Osteocyte (in vitro differentiated cells): ENCODE measurements around the gene EPDR1. TPM values are rescaled to one million over a fixed set of nuclear protein-coding genes. Genes with fewer than 3 reads are reported as not detected.

ENCODE experiments used
- DNase-seq: peaks from one replicate; pipeline ENCODE4 v3.0.0; 2021; ENCODE audit warnings: mixed read lengths; ENCODE audit not compliant: unreplicated experiment; ENCODE audit errors: extremely low spot score
- H3K27ac Mint-ChIP-seq: one replicate; pipeline ENCODE4 v1.8.0; 2021; ENCODE audit warnings: mild to moderate bottlenecking, mixed read lengths; ENCODE audit not compliant: unreplicated experiment
- H3K27me3 Mint-ChIP-seq: one replicate; pipeline ENCODE4 v1.8.0; 2021; ENCODE audit warnings: mixed read lengths; ENCODE audit not compliant: unreplicated experiment
- H3K36me3 Mint-ChIP-seq: one replicate; pipeline ENCODE4 v1.8.0; 2021; ENCODE audit warnings: mixed read lengths; ENCODE audit not compliant: unreplicated experiment
- H3K4me1 Mint-ChIP-seq: one replicate; pipeline ENCODE4 v1.8.0; 2021; ENCODE audit warnings: mixed read lengths; ENCODE audit not compliant: unreplicated experiment
- H3K4me3 Mint-ChIP-seq: one replicate; pipeline ENCODE4 v1.8.0; 2021; ENCODE audit warnings: mild to moderate bottlenecking, moderate library complexity, mixed read lengths; ENCODE audit not compliant: unreplicated experiment
- H3K9me3 Mint-ChIP-seq: one replicate; pipeline ENCODE4 v1.8.0; 2021; ENCODE audit warnings: mixed read lengths; ENCODE audit not compliant: unreplicated experiment
- total RNA-seq: library from RNA; stranded (reverse); gene quantifications from 2 replicates; pipeline ENCODE4 v1.2.1, GENCODE V29; 2021
- TF ChIP-seq, protein P1 (sequence below): fragments of 200-600 bp; sonication (generic); IDR thresholded peaks from 2 replicates; pipeline ENCODE4 v1.5.0; 2021; ENCODE audit warnings: antibody characterized with exemption, mild to moderate bottlenecking, moderate library complexity

EPDR1 gene
- total RNA-seq, 1 donor from 2014 or later = 16.6 TPM

DNA sequence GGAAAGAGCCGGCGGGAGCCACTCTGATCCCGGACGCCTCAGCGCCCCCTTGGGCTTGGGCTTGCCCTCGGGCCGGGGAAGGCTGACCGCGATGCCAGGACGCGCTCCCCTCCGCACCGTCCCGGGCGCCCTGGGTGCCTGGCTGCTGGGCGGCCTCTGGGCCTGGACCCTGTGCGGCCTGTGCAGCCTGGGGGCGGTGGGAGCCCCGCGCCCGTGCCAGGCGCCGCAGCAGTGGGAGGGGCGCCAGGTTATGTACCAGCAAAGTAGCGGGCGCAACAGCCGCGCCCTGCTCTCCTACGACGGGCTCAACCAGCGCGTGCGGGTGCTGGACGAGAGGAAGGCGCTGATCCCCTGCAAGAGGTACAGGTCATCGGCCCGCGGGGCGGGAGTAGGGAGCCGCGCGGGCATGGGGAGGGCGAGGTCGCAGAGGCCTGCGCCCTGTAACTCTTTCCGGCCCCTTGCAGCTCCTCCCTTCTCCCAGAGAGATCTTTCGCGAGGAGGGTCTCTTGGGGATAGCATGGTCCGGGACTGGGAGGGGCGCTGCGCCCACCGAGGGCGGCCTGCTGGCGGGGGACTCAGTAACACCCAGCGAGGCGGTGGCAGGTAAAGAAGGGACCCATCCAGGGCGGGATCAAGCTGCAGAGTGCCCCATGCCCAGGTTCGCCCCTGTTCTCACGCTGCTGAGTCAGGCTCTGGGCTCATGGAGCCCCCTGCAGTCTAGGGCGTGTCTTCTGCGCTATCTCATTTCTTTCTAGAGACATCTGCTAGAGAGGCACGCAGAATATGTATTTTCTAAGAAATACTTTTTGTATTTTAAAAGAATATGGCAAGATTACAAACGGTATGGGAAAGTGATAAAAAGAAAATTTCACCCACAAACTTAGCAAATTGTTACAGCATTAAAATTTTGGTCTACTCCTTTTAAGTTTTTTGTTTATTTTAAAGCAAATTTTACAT lies 687 bp downstream of the EPDR1 start:
- Mint-ChIP-seq H3K27me3 (peaks cover 29% of the 10 kb centered on the region), H3K4me1 (peaks cover 22% of the 10 kb centered on the region), H3K4me3 (peak overlapping the region; percentile 85), H3K36me3 (peaks cover under 1% of the 10 kb centered on the region), H3K9me3 (peaks cover 7% of the 10 kb centered on the region), H3K27ac (peak overlapping the region; percentile 78)
- DNase-seq = peak; percentile 84
- TF ChIP-seq, protein P1, sequence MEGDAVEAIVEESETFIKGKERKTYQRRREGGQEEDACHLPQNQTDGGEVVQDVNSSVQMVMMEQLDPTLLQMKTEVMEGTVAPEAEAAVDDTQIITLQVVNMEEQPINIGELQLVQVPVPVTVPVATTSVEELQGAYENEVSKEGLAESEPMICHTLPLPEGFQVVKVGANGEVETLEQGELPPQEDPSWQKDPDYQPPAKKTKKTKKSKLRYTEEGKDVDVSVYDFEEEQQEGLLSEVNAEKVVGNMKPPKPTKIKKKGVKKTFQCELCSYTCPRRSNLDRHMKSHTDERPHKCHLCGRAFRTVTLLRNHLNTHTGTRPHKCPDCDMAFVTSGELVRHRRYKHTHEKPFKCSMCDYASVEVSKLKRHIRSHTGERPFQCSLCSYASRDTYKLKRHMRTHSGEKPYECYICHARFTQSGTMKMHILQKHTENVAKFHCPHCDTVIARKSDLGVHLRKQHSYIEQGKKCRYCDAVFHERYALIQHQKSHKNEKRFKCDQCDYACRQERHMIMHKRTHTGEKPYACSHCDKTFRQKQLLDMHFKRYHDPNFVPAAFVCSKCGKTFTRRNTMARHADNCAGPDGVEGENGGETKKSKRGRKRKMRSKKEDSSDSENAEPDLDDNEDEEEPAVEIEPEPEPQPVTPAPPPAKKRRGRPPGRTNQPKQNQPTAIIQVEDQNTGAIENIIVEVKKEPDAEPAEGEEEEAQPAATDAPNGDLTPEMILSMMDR = peak; percentile 28

DNA sequence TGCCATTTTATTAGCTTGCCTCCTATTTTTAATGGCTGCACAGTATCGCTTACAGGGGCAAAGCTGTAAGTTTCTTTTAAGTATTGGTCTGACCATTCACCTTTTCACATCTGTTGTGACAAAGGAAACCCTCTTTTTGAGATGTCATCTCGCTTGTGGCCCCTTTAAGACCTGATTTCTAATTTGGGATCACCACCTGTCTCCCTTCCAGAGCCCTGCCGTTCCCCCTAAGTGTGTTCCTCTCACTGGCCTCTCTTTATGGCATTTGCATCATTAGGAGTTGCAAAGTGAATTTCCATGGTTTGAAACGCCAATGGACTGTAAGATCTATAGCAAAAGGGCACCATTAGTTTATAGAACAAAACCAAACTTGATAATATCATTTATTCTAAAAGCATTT lies 1.4 kb downstream of the EPDR1 start:
- H3K9me3 Mint-ChIP-seq = peaks cover 9% of the 10 kb centered on the region
- no peak for DNase-seq
- H3K4me1 Mint-ChIP-seq = peaks cover 18% of the 10 kb centered on the region
- peaks cover 27% of the 10 kb centered on the region for H3K27me3 Mint-ChIP-seq
- no peak overlapping the region for H3K27ac Mint-ChIP-seq
- peaks cover 5% of the 10 kb centered on the region for H3K36me3 Mint-ChIP-seq
- peak overlapping the region; percentile 81 for H3K4me3 Mint-ChIP-seq
- TF ChIP-seq, protein P1 = no peak

DNA sequence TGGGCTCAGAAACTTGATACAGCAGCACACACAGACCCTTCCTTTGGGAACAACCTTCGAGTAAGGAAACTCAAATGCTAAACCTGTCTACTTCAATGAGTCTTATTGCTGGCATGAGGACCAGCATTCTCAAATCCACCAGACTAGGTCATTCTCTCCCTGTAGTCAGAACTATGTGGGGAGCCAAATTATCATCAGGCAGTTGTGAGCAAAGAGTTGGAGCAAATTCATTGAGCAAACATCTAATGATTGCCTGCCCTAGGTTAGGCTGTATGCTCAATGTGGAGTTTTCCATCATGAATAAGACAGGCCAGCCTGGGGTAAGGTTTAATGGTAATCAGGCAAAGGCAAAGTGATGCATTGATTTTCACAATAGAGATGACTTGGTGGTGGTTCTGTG lies 3.6 kb downstream of the EPDR1 start:
- Mint-ChIP-seq H3K27ac (no peak overlapping the region), H3K4me3 (no peak overlapping the region), H3K27me3 (peaks cover 9% of the 10 kb centered on the region), H3K36me3 (peaks cover 5% of the 10 kb centered on the region), H3K9me3 (peaks cover 9% of the 10 kb centered on the region), H3K4me1 (peaks cover 13% of the 10 kb centered on the region)
- TF ChIP-seq, protein P1 = no peak
- no peak for DNase-seq

DNA sequence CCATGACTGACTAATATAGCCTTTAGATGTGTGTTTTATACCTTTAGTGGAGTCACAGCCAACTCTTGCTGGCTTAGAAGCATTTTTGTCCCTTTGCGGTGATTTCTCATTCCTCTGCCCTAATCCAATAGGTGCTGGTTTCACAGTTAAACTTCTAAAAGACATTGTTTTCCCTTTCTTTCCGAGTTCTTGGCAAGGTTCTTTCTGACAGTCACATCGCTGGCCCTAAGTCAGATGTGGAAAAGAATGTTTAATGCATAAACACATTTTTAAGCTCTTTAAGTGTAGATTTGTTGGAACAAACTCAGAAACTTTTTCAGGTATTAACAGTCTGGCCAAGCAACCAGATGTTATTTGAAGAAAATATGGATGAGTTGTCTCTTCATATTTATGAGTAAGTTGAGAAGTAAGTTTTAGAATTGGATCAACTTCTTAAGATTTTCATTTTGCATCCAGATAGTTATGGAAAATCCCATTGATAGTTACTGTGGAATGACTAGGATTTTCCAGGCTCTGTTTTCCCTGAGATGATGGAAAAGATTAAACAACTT lies 4.1 kb downstream of the EPDR1 start:
- Mint-ChIP-seq H3K27me3 (peaks cover 3% of the 10 kb centered on the region), H3K4me1 (peaks cover 13% of the 10 kb centered on the region), H3K4me3 (no peak overlapping the region), H3K9me3 (peaks cover 9% of the 10 kb centered on the region), H3K36me3 (peaks cover 5% of the 10 kb centered on the region), H3K27ac (no peak overlapping the region)
- DNase-seq = no peak
- TF ChIP-seq, protein P1 = no peak

DNA sequence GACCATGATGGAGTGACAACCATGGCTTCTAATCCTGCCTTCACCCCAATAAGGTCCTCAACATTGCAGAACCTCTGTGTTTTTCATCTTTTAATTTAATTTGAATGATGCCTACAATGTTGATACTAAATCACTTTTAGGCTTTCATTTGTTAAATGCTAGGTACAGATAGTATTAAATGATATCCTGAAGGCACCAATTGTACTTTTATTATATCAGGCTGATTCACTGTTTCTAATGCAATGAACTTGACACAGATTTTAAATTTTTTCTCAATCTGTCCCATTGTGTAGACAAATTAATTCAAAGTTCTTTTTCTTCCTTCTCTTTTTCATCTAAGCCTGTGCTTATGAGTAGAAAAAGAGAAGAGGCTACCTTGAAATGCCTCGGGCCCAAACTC lies 5.2 kb downstream of the EPDR1 start:
- TF ChIP-seq, protein P1 = no peak
- peaks cover 5% of the 10 kb centered on the region for H3K36me3 Mint-ChIP-seq
- H3K27ac Mint-ChIP-seq = no peak overlapping the region
- no peak overlapping the region for H3K4me3 Mint-ChIP-seq
- DNase-seq = no peak
- H3K27me3 Mint-ChIP-seq = no peaks in the 10 kb centered on the region
- peaks cover 9% of the 10 kb centered on the region for H3K9me3 Mint-ChIP-seq
- peaks cover 15% of the 10 kb centered on the region for H3K4me1 Mint-ChIP-seq
